ENCODE results near the gene SERTAD3.
"Not testable (repeated sequence)": the region's sequence is repeated elsewhere in the genome, so short reads cannot be mapped to it uniquely, and the experiment has no call there.

SERTAD3 gene

DNA sequence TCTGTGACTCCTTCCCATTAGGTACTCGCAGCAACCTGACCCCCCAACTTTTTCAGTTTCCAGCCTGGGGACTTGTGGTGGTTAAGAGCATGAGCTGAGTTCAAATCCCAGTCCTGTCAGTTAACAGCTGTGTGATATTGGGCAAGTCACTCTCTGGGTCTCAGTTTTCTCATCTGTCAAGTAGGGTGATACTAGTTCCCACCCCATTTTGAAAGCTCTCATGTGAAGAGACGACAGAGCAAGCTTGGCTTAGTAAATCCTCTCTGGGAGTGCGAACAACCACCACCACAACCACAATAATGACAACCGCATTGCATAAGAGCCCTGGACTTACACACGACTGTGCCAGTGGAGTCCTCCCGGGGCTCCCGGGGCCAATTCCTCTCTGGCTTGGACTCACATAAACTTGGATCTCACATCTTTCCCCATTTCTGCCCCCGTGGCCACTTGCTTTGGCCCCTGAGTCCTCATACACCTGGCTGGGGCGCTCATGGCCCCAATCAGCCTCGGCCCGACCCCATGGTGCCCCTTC lies 21.0 kb upstream of the SERTAD3 start:
- Histone ChIP-seq H3K9ac (ENCODE audit: low read depth, low read length) (peak overlapping the region; percentile 72), H2AFZ (ENCODE audit: low read depth, low read length) (peak overlapping the region; percentile 86), H4K20me1 (ENCODE audit: insufficient read depth, low read length) (peaks cover 5% of the 10 kb centered on the region; the same call in 1 of the 2 replicates), H3K36me3 (ENCODE audit: insufficient read depth, low read length) (no peaks in the 10 kb centered on the region), H3K27ac (ENCODE audit: low read length) (peak overlapping the region; percentile 76), H3K27me3 (ENCODE audit: insufficient read depth, low read length, poor library complexity) (no peaks in the 10 kb centered on the region), H3K79me2 (ENCODE audit: insufficient read depth, low read length) (no peaks in the 10 kb centered on the region), H3K4me2 (ENCODE audit: insufficient read depth, low read length) (peak overlapping the region; percentile 98), H3K4me1 (ENCODE audit: insufficient read depth, low read length) (peaks cover 20% of the 10 kb centered on the region), H3K9me3 (ENCODE audit: insufficient read depth, low read length, severe bottlenecking) (no peaks in the 10 kb centered on the region), H3K4me3 (ENCODE audit: low read depth in 1 of 2, low read length in 2 of 2) (peak overlapping the region; percentile 44 to 78)
- ATAC-seq (ENCODE audit: insufficient read depth, low read depth) (peak; percentile 8; the same call in 2 of the 3 replicates), DNase-seq (no peak)
- TF ChIP-seq, protein P1, sequence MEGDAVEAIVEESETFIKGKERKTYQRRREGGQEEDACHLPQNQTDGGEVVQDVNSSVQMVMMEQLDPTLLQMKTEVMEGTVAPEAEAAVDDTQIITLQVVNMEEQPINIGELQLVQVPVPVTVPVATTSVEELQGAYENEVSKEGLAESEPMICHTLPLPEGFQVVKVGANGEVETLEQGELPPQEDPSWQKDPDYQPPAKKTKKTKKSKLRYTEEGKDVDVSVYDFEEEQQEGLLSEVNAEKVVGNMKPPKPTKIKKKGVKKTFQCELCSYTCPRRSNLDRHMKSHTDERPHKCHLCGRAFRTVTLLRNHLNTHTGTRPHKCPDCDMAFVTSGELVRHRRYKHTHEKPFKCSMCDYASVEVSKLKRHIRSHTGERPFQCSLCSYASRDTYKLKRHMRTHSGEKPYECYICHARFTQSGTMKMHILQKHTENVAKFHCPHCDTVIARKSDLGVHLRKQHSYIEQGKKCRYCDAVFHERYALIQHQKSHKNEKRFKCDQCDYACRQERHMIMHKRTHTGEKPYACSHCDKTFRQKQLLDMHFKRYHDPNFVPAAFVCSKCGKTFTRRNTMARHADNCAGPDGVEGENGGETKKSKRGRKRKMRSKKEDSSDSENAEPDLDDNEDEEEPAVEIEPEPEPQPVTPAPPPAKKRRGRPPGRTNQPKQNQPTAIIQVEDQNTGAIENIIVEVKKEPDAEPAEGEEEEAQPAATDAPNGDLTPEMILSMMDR (IDR thresholded peaks at IDR 0.05; ENCODE audit: borderline replicate concordance, extremely low read depth, low read length, poor library complexity, severe bottlenecking), result no peak
- TF ChIP-seq EZH2 (IDR thresholded peaks at IDR 0.05; ENCODE audit: borderline replicate concordance, low read depth, low read length, severe bottlenecking), result no peak

DNA sequence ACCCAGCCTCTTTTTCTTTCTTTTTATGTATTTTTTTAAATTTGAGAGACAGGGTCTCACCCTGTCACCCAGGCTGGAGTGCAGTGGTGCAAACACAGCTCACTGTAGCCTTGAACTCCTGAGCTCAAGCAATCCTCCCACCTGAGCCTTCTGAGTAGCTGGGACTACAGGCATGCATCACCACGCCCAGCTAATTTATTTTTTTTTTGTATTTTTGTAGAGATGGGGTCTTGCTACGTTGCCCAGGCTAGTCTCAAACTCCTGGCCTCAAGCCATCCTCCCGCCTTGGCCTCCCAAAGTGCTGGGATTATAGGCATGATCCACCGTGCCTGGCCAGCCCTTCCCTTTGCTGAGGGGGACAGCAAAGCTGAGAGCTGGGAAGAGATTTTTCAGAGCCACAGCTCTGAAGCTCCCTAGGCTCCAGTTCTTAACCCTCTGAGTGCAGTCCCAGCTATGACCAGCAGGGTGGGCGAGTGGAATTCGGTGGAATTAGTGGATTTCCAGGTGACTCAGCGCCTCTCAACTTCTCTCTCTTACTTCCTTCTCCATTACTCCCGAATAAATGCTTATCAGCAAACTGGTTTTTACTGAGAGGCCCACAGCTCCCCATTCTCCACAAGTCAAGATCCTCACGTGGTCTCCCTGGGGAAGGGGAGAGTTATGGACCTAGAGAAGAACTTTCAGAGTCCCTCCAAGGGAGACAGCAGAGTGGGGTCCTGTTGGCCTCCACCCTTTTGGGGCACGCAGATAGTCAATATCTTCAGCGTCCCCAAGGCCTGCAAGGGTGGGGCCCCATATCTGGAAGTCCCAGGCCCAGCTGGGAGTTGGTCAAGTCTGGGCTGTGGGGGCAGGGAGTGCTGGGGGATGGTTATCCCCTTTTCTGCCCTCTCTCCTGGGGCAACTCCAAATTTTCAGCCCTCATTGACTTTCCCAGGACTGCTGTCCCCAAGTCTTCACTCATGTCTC lies 20.2 kb upstream of the SERTAD3 start:
- Histone ChIP-seq H3K36me3 (ENCODE audit: insufficient read depth, low read length) (no peaks in the 10 kb centered on the region), H2AFZ (ENCODE audit: low read depth, low read length) (peak overlapping the region; percentile 79), H3K79me2 (ENCODE audit: insufficient read depth, low read length) (no peaks in the 10 kb centered on the region), H3K4me3 (ENCODE audit: low read depth in 1 of 2, low read length in 2 of 2) (peak overlapping the region in 1 of 2 experiments; percentile 78; a peak in 2 of 4 replicates), H3K4me2 (ENCODE audit: insufficient read depth, low read length) (peak overlapping the region; percentile 98), H3K4me1 (ENCODE audit: insufficient read depth, low read length) (peaks cover 20% of the 10 kb centered on the region), H3K9me3 (ENCODE audit: insufficient read depth, low read length, severe bottlenecking) (no peaks in the 10 kb centered on the region), H3K27ac (ENCODE audit: low read length) (peak overlapping the region; percentile 41), H4K20me1 (ENCODE audit: insufficient read depth, low read length) (peaks cover 5% of the 10 kb centered on the region; the same call in 1 of the 2 replicates), H3K27me3 (ENCODE audit: insufficient read depth, low read length, poor library complexity) (no peaks in the 10 kb centered on the region), H3K9ac (ENCODE audit: low read depth, low read length) (peak overlapping the region; percentile 72)
- DNase-seq, result peak; percentile 77
- ATAC-seq (ENCODE audit: insufficient read depth, low read depth), result no peak
- TF ChIP-seq, protein P1 (IDR thresholded peaks at IDR 0.05; ENCODE audit: borderline replicate concordance, extremely low read depth, low read length, poor library complexity, severe bottlenecking), result peak; percentile 80
- TF ChIP-seq EZH2 (IDR thresholded peaks at IDR 0.05; ENCODE audit: borderline replicate concordance, low read depth, low read length, severe bottlenecking), result no peak

DNA sequence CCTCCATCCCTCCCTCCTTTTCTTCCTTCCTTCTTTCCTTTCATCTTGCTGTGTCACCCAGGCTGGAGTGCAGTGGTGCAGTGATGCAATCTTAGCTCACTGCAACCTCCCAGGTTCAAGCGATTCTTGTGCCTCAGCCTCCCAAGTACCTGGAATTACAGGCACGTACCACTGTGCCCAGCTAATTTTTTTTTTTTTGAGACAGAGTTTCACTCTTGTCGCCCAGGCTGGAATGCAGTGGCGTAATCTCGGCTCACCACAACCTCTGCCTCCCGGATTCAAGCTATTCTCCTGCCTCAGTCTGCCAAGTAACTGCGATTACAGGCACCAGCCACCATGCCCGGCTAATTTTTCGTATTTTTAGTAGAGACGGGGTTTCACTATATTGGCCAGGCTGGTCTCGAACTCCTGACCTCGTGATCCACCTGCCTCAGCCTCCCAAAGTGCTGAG lies 19.5 kb upstream of the SERTAD3 start:
- not testable (repeated sequence) for DNase-seq; H3K27me3 ChIP-seq (ENCODE audit: insufficient read depth, low read length, poor library complexity); H3K4me3 ChIP-seq (ENCODE audit: low read depth in 1 of 2, low read length in 2 of 2); H3K27ac ChIP-seq (ENCODE audit: low read length); H3K79me2 ChIP-seq (ENCODE audit: insufficient read depth, low read length); H3K36me3 ChIP-seq (ENCODE audit: insufficient read depth, low read length); H3K9me3 ChIP-seq (ENCODE audit: insufficient read depth, low read length, severe bottlenecking); ATAC-seq (ENCODE audit: insufficient read depth, low read depth); H3K4me2 ChIP-seq (ENCODE audit: insufficient read depth, low read length); H2AFZ ChIP-seq (ENCODE audit: low read depth, low read length); H4K20me1 ChIP-seq (ENCODE audit: insufficient read depth, low read length); H3K9ac ChIP-seq (ENCODE audit: low read depth, low read length)
- peaks cover 20% of the 10 kb centered on the region for H3K4me1 ChIP-seq (ENCODE audit: insufficient read depth, low read length)
